PC-9 (cell line): ENCODE data around the gene BUD23. TPM values are rescaled to one million over a fixed set of nuclear protein-coding genes. Genes with fewer than 3 reads are reported as not detected.

Experiments
- BruUV-seq: library from RNA; stranded (reverse); fragments of 400-500 nt; replicated peaks from 2 replicates; lab custom pipeline; 2021; lab: Mats Ljungman, UMichigan
- CTCF ChIA-PET: fragments of 300-600 bp; sonication (Branson Sonifier 250); formaldehyde crosslinking; loops from one replicate; lab custom pipeline; 2022; ENCODE audit warnings: antibody characterized with exemption; lab: Charles Lee
- POLR2A ChIA-PET: fragments of 300-600 bp; sonication (Branson Sonifier 250); formaldehyde crosslinking; loops from one replicate; lab custom pipeline; 2022; ENCODE audit warnings: antibody characterized with exemption; ENCODE audit not compliant: unreplicated experiment; lab: Charles Lee
- DNase-seq, 2 experiments: peaks; one replicate each; pipeline versions ENCODE4 v3.0.0 to v3.0.0-alpha.2; 2015 to 2022; ENCODE audit warnings: mixed read lengths in 1 of 2
- H2AFZ ChIP-seq: fragments of 200-600 bp; sonication (generic); 2 replicates; pipeline ENCODE4 v1.8.1; 2017; ENCODE audit warnings: antibody characterized with exemption
- H3F3A ChIP-seq: fragments of 200-600 bp; sonication (generic); 2 replicates; pipeline ENCODE4 v1.8.1; 2017; ENCODE audit warnings: antibody characterized with exemption, mild to moderate bottlenecking, low read depth; ENCODE audit not compliant: insufficient read depth
- H3K27ac ChIP-seq: fragments of 200-600 bp; sonication (generic); 2 replicates; pipeline ENCODE4 v1.6.1; 2016; ENCODE audit warnings: mixed run types
- H3K27me3 ChIP-seq: fragments of 200-600 bp; sonication (generic); 2 replicates; pipeline ENCODE4 v1.6.1; 2016; ENCODE audit warnings: low read depth, mixed run types; ENCODE audit not compliant: insufficient read depth
- H3K36me3 ChIP-seq: fragments of 200-600 bp; sonication (generic); 2 replicates; pipeline ENCODE4 v1.6.1; 2016; ENCODE audit warnings: low read depth, mixed run types
- H3K4me1 ChIP-seq: fragments of 200-600 bp; sonication (generic); replicated peaks from 2 replicates; pipeline ENCODE4 v1.6.1; 2016; ENCODE audit warnings: mixed run types; ENCODE audit not compliant: insufficient read depth
- H3K4me2 ChIP-seq: fragments of 200-600 bp; sonication (generic); 2 replicates; pipeline ENCODE4 v1.6.1; 2017; ENCODE audit warnings: mixed run types
- H3K4me3 ChIP-seq: fragments of 200-600 bp; sonication (generic); 2 replicates; pipeline ENCODE4 v1.6.1; 2016; ENCODE audit warnings: mixed run types
- H3K79me2 ChIP-seq: fragments of 200-600 bp; sonication (generic); 2 replicates; pipeline ENCODE4 v1.6.1; 2017; ENCODE audit warnings: low read depth, mixed run types
- H3K9me2 ChIP-seq: fragments of 200-600 bp; sonication (generic); 2 replicates; pipeline ENCODE4 v1.8.1; 2017; ENCODE audit warnings: mild to moderate bottlenecking; ENCODE audit not compliant: insufficient read depth
- H3K9me3 ChIP-seq: fragments of 200-600 bp; sonication (generic); 2 replicates; pipeline ENCODE4 v1.8.1; 2016; ENCODE audit warnings: low read depth; ENCODE audit not compliant: insufficient read depth
- H4K20me1 ChIP-seq: fragments of 200-600 bp; sonication (generic); 2 replicates; pipeline ENCODE4 v1.8.1; 2017; ENCODE audit not compliant: insufficient read depth
- CTCF ChIP-seq: fragments of 200-600 bp; sonication (generic); conservative IDR thresholded peaks from 2 replicates; pipeline ENCODE4 v1.6.1; 2017; ENCODE audit warnings: mixed run types, antibody characterized with exemption, mild to moderate bottlenecking, moderate library complexity
- EZH2 ChIP-seq: fragments of 200-600 bp; sonication (generic); IDR thresholded peaks from 2 replicates; pipeline ENCODE4 v1.8.0; 2017; ENCODE audit warnings: antibody characterized with exemption, low read depth
- intact Hi-C: fragments of 100-400 bp; cut with micrococcal nuclease; formaldehyde crosslinking; loops from one replicate; pipeline ENCODE4 v1.10.0; 2022; ENCODE audit not compliant: unreplicated experiment
- total RNA-seq: library from RNA; stranded (reverse); gene quantifications from 2 replicates; pipeline ENCODE4 v1.2.3, GENCODE V29; 2021

Gene BUD23
- total RNA-seq, 1 experiment from 2014 or later: 122 TPM

DNA sequence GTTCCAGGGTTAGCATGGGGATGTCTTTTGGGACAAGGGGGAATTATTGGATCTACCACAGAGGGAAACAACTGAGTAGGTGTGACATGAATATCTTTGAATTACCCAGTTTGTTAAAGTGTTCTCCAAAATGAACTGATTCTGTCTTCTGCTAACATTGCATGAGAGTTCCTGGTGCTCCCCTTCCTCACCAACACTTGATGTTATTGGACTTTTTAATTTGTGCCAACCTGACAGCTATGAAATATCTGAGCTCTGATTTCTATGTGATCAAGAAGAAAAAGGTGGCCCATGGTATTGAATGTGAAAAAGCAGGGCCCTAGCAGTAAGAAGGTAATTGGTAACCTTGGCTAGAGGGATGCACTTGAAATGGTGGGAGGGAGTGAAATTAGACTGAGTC lies 20.4 kb upstream of the BUD23 start:
- CTCF ChIA-PET: interaction anchor here (0.6 kb wide), 1 partner anchor 60 kb away, joined by 4 read pairs; no protein-coding TSS in a partner anchor
- no TSS peak for BruUV-seq
- no peaks in the 10 kb centered on the region for H3K9me3 ChIP-seq
- H3F3A ChIP-seq: peaks cover 18% of the 10 kb centered on the region; the same call in 1 of the 2 replicates
- no peak overlapping the region for H3K4me2 ChIP-seq
- H4K20me1 ChIP-seq: no peaks in the 10 kb centered on the region
- intact Hi-C loops: no loop called here
- no peaks in the 10 kb centered on the region for H3K9me2 ChIP-seq
- H3K79me2 ChIP-seq: no peaks in the 10 kb centered on the region
- no peak overlapping the region for H2AFZ ChIP-seq
- H3K27ac ChIP-seq: no peak overlapping the region
- no peaks in the 10 kb centered on the region for H3K27me3 ChIP-seq
- H3K4me3 ChIP-seq: no peak overlapping the region
- 0 out of 2 replicates have a peak, but pooled peaks cover 4% of the 10 kb centered on the region for H3K4me1 ChIP-seq
- no peaks in the 10 kb centered on the region for H3K36me3 ChIP-seq
- POLR2A ChIA-PET: interaction anchor here (0.6 kb wide), 1 partner anchor 50 kb away, joined by 5 read pairs; no protein-coding TSS in a partner anchor
- no peak for DNase-seq
- TF ChIP-seq EZH2 (no peak), CTCF (no peak)

DNA sequence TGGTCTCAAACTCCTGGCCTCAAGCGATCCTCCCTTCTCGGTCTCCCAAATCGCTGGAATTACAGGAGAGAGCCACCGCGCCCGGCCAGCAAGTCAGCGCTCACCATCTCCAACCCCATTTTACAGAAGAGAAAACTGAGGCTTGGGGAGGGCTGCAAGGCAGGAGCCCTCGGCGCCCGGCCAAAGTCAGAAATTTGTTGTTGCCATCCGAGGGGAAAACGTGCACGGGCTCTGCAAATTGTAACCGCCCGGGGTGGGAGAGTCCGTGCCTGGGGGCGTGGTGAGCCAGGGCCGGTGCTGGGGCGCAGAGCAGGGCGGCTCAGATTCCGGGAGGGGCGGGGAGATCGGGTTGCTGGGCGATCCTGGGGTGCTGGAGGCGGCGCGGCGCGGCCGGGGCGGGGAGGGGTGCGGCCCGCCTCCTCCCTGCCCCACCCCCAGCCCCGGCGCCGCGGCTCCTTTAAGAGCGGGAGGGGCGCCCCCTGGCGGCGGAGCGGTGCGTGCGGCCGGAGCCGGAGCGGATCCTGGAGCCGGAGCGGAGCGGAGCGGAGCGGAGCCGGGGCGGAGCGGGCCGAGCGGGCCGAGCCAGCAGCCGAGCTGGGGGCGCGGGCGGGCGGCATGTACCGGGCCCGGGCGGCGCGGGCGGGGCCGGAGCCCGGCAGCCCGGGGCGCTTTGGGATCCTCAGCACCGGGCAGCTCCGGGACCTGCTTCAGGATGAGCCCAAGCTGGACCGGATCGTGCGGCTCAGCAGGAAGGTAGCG lies 15.9 kb upstream of the BUD23 start, which contains the start of gene VPS37D:
VPS37D (plus strand) TSS at position 488 of the 759 bp plus-strand sequence; CDS start at position 616, 128 bp downstream.
- Histone ChIP-seq H3F3A (peaks cover 18% of the 10 kb centered on the region; the same call in 1 of the 2 replicates), H4K20me1 (no peaks in the 10 kb centered on the region), H3K27ac (no peak within 1 kb of the TSS), H2AFZ (peak within 1 kb of the TSS; percentile 73), H3K27me3 (no peaks in the 10 kb centered on the region), H3K9me2 (no peaks in the 10 kb centered on the region), H3K4me1 (0 out of 2 replicates have a peak, but pooled peaks cover 4% of the 10 kb centered on the region), H3K4me2 (peak within 1 kb of the TSS; percentile 75), H3K4me3 (peak within 1 kb of the TSS; percentile 40; the same call in 1 of the 2 replicates), H3K79me2 (no peaks in the 10 kb centered on the region), H3K9me3 (no peaks in the 10 kb centered on the region), H3K36me3 (no peaks in the 10 kb centered on the region)
- POLR2A ChIA-PET: interaction anchor here (0.5 kb wide), 1 partner anchor 38 kb away, joined by 4 read pairs; no protein-coding TSS in a partner anchor
- no TSS peak for BruUV-seq
- CTCF ChIA-PET: interaction anchor here (0.7 kb wide), 1 partner anchor 60 kb away, joined by 3 read pairs; no protein-coding TSS in a partner anchor
- intact Hi-C loops: loop anchor here (1.0 to 5.0 kb wide), 4 partner anchors 40 to 145 kb away; partner anchors contain the start of genes BAZ1B and STX1A
- peak; percentile 69 to 97 for DNase-seq
- TF ChIP-seq CTCF: peak; percentile 50; the same call in 1 of the 2 replicates
- TF ChIP-seq EZH2: no peak

GRCh38 chr7:73668103-73668885 lies 15.1 kb upstream of the BUD23 start:
- Histone ChIP-seq H3K4me2 (peak overlapping the region; percentile 75), H3K36me3 (no peaks in the 10 kb centered on the region), H3K79me2 (no peaks in the 10 kb centered on the region), H3K4me3 (peak overlapping the region; percentile 40; the same call in 1 of the 2 replicates), H3K27me3 (no peaks in the 10 kb centered on the region), H3K9me2 (no peaks in the 10 kb centered on the region), H4K20me1 (no peaks in the 10 kb centered on the region), H3F3A (peaks cover 21% of the 10 kb centered on the region; the same call in 1 of the 2 replicates), H3K4me1 (0 out of 2 replicates have a peak, but pooled peaks cover 4% of the 10 kb centered on the region), H2AFZ (peak overlapping the region; percentile 73), H3K9me3 (no peaks in the 10 kb centered on the region), H3K27ac (no peak overlapping the region)
- intact Hi-C loops: loop anchor here (5.0 kb wide), 3 partner anchors 41 to 146 kb away; partner anchors contain the start of genes BAZ1B and STX1A
- DNase-seq: no peak
- CTCF ChIA-PET: interaction anchor here (0.6 to 0.7 kb wide), 3 partner anchors 61 to 1317 kb away, joined by 3 to 14 read pairs (median 3); no protein-coding TSS in a partner anchor
- no TSS peak for BruUV-seq
- POLR2A ChIA-PET: no interaction called here
- TF ChIP-seq EZH2: no peak
- TF ChIP-seq CTCF: no peak
